GM21737 (cell line): ENCODE measurements around the gene MEF2C.

Experiments
- ATAC-seq: cut with Tn5 transposase; IDR thresholded peaks from one replicate; pipeline ENCODE4 v1.9.1; 2021; ENCODE audit warnings: mild to moderate bottlenecking, moderate library complexity; ENCODE audit not compliant: unreplicated experiment

The MEF2C gene

GRCh38 chr5:88833371-88834130, 49.4 kb downstream of the MEF2C start:
- peak; percentile 50 for ATAC-seq

- no peak for ATAC-seq
Measured at GRCh38 chr5:88831816-88832215, 51.2 kb downstream of the MEF2C start.

GRCh38 chr5:88830567-88830966, 52.4 kb downstream of the MEF2C start:
- ATAC-seq = no peak

GRCh38 chr5:88829775-88830174, 53.2 kb downstream of the MEF2C start:
- ATAC-seq = no peak

- no peak for ATAC-seq
Measured at GRCh38 chr5:88829054-88829453, 53.9 kb downstream of the MEF2C start.

- no peak for ATAC-seq
Measured at GRCh38 chr5:88827997-88828396, 55.0 kb downstream of the MEF2C start.

GRCh38 chr5:88826646-88827585, 56.1 kb downstream of the MEF2C start:
- peak; percentile 70 for ATAC-seq

- no peak for ATAC-seq
Measured at GRCh38 chr5:88825584-88826315, 57.2 kb downstream of the MEF2C start.

- no peak for ATAC-seq
Measured at GRCh38 chr5:88824892-88825583, 57.9 kb downstream of the MEF2C start.

GRCh38 chr5:88824141-88824540, 58.8 kb downstream of the MEF2C start:
- no peak for ATAC-seq

- ATAC-seq = no peak
Measured at GRCh38 chr5:88823201-88823600, 59.8 kb downstream of the MEF2C start.

- no peak for ATAC-seq
Measured at GRCh38 chr5:88821161-88821560, 61.8 kb downstream of the MEF2C start.

- no peak for ATAC-seq
Measured at GRCh38 chr5:88820581-88820980, 62.4 kb downstream of the MEF2C start.

GRCh38 chr5:88819301-88819999, 63.5 kb downstream of the MEF2C start:
- peak; percentile 48 for ATAC-seq

GRCh38 chr5:88818296-88818695, 64.7 kb downstream of the MEF2C start:
- ATAC-seq = no peak

GRCh38 chr5:88816195-88816594, 66.8 kb downstream of the MEF2C start:
- ATAC-seq = no peak

GRCh38 chr5:88815050-88815789, 67.8 kb downstream of the MEF2C start:
- no peak for ATAC-seq

- ATAC-seq = no peak
Measured at GRCh38 chr5:88813805-88814575, 69.0 kb downstream of the MEF2C start.

- no peak for ATAC-seq
Measured at GRCh38 chr5:88813244-88813643, 69.7 kb downstream of the MEF2C start.
